Activated CD8-positive, alpha-beta memory T cell treated with anti-CD3 and anti-CD28 coated beads for 36 hours (primary cell): Measurements from ENCODE around the gene RPL18. TPM values are rescaled to one million over a fixed set of nuclear protein-coding genes. Genes with fewer than 3 reads are reported as not detected.

Experiments used
- CTCF ChIA-PET: fragments of 350-600 bp; sonication (Branson Sonifier 250); formaldehyde crosslinking; loops from one replicate; lab custom pipeline; 2021; ENCODE audit warnings: antibody characterized with exemption; lab: Charles Lee
- POLR2A ChIA-PET: fragments of 350-600 bp; sonication (Branson Sonifier 250); formaldehyde crosslinking; loops from one replicate; lab custom pipeline; 2021; ENCODE audit warnings: antibody characterized with exemption; lab: Charles Lee
- total RNA-seq, 2 experiments: library from RNA; stranded (reverse); gene quantifications; one replicate each; pipeline ENCODE4 v1.2.3, GENCODE V29; 2021

Gene RPL18
- total RNA-seq, 2 experiments from 2014 or later: 1,763 to 1,800 TPM

DNA sequence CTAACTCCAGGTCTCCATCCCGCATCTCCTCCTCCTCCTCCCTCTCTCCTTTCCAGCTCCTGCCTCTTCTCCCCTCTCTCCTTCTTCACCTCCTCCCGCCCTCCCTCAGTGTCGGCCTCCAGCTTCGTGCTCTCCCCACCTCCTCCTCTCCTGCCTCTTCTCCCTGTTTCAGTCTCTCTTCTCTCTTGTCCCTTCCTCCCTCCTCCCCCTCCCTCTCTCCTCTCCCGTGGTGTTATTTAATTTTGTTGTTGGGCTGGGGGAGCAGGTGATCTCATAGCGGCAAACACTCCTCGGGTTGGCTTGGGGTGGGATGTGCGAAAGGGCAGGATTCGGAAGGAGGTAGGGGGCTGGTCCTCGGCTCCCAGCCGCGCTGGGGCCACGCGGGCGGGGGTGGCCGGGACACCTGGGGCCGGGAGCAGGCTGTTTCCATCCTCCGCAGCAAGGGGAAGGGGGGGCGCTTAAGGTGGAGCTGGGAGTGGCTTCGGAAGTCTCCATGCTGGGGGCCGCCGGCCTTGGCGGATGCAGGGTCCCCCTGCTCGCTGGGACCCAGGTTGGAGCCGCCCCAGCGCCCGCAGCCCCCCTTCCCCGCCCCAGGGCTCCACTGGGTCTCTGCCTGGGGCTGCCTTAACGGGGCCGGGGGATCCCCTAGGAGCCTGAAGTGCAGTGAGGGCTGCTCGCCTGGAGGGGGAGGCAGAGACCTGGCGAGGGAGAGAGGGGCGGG is 27.2 kb upstream of the RPL18 start, which contains the start of gene CA11:
TSS of gene CA11 (minus strand) at position 187 of the 721 bp plus-strand sequence. CDS start 555 bp downstream, outside the sequence.
- POLR2A ChIA-PET: interaction anchor here (0.5 to 1.7 kb wide), 4 partner anchors 12 to 143 kb away, joined by 4 to 10 read pairs (median 4); no protein-coding TSS in a partner anchor
- CTCF ChIA-PET: interaction anchor here (0.9 to 1.8 kb wide), 9 partner anchors 10 to 469 kb away, joined by 3 to 12 read pairs (median 5); partner anchors contain the start of genes DBP, LIN7B and RUVBL2

DNA sequence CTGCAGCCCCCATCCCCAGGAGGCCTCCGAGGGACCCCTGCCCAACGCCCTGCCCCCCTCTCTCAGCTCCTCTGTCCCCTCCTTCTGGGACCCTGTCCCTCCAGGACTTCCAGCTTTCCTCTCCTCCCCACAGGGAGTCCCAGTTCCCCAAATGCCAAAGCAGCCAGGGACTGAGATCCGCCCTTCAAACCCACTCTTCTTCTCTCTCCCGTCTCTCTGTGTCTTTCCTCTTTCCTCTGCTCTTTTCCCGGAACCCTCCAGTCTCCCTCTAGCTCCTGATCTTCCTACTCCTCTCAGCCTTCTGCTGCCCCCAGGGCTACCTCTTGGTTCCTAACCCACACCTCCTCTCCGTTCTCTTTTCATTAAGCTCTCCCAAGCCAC is 26.6 kb upstream of the RPL18 start:
- POLR2A ChIA-PET: interaction anchor here (0.8 to 1.7 kb wide), 4 partner anchors 11 to 79 kb away, joined by 3 to 4 read pairs (median 4); no protein-coding TSS in a partner anchor
- CTCF ChIA-PET: interaction anchor here (0.6 to 1.8 kb wide), 12 partner anchors 9 to 469 kb away, joined by 3 to 12 read pairs (median 4); partner anchors contain the start of genes DBP, LIN7B and RUVBL2

GRCh38 chr19:48644839-48645619 is 26.1 kb upstream of the RPL18 start:
- CTCF ChIA-PET: interaction anchor here (0.6 to 1.8 kb wide), 10 partner anchors 9 to 349 kb away, joined by 3 to 12 read pairs (median 5); partner anchors contain the start of genes DBP and RUVBL2

GRCh38 chr19:48644355-48644754 is 25.4 kb upstream of the RPL18 start:
- POLR2A ChIA-PET: no interaction called here

More at GRCh38 chr19:48644839-48645619, 26.1 kb upstream of the RPL18 start:
- POLR2A ChIA-PET: interaction anchor here (0.8 to 1.7 kb wide), 4 partner anchors 10 to 80 kb away, joined by 3 to 4 read pairs (median 4); no protein-coding TSS in a partner anchor

GRCh38 chr19:48642862-48643261 is 23.9 kb upstream of the RPL18 start:
- ChIA-PET POLR2A (no interaction called here), CTCF (interaction anchor here (1.5 kb wide), 1 partner anchor 9 kb away, joined by 3 read pairs; no protein-coding TSS in a partner anchor)

More at GRCh38 chr19:48644355-48644754, 25.4 kb upstream of the RPL18 start:
- CTCF ChIA-PET: interaction anchor here (1.5 kb wide), 1 partner anchor 10 kb away, joined by 3 read pairs; no protein-coding TSS in a partner anchor

GRCh38 chr19:48641850-48642249 is 22.9 kb upstream of the RPL18 start:
- ChIA-PET CTCF (interaction anchor here (0.5 kb wide), 1 partner anchor 136 kb away, joined by 3 read pairs; no protein-coding TSS in a partner anchor), POLR2A (no interaction called here)

- CTCF ChIA-PET: interaction anchor here (0.7 kb wide), 1 partner anchor 196 kb away, joined by 3 read pairs; the partner anchor contains the start of gene HSD17B14
- POLR2A ChIA-PET: interaction anchor here (0.7 kb wide), 1 partner anchor 21 kb away, joined by 4 read pairs; no protein-coding TSS in a partner anchor
These were observed 20.8 kb upstream of the RPL18 start for GRCh38 chr19:48639483-48640375.

DNA sequence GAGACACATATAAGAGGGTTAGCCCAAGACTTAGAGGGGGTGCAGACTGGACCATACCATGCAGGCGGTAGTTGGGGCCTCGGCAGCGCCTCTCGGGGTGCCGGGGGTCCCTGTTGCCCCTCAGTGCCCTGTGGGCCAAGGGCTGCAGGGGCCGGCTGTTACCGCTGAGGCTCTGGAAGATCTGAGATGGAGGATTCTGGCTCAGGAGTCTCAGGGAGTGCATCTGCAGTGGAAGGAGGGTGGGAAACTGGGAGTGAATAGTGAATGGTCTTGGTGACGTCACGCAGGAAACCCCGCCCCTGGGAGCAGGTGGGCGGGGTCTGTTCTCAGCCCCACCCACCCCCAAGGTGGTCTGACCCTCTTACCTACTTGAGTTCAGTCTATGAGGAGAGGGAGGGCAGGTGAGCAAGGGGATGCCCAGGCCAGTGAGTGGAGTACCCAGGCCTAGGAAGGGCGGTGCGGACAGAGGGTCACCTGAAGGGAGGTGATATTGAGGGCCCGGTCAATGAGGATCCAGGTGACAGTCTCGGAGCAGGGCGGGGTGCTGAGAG is 19.9 kb upstream of the RPL18 start:
- ChIA-PET CTCF (no interaction called here), POLR2A (no interaction called here)

- POLR2A ChIA-PET: interaction anchor here (1.8 kb wide), 1 partner anchor 19 kb away, joined by 4 read pairs; the partner anchor contains the start of genes RPL18 and SPHK2
- CTCF ChIA-PET: interaction anchor here (0.9 kb wide), 1 partner anchor 15 kb away, joined by 5 read pairs; no protein-coding TSS in a partner anchor
These were observed 19.2 kb upstream of the RPL18 start for GRCh38 chr19:48637948-48638830.

GRCh38 chr19:48637449-48637947 is 18.5 kb upstream of the RPL18 start:
- POLR2A ChIA-PET: interaction anchor here (0.6 to 1.8 kb wide), 3 partner anchors 14 to 242 kb away, joined by 4 to 10 read pairs (median 4); partner anchors contain the start of genes RPL18 and SPHK2
- CTCF ChIA-PET: interaction anchor here (0.9 to 1.7 kb wide), 2 partner anchors 8 to 15 kb away, joined by 4 to 5 read pairs; partner anchors contain the start of gene CA11

DNA sequence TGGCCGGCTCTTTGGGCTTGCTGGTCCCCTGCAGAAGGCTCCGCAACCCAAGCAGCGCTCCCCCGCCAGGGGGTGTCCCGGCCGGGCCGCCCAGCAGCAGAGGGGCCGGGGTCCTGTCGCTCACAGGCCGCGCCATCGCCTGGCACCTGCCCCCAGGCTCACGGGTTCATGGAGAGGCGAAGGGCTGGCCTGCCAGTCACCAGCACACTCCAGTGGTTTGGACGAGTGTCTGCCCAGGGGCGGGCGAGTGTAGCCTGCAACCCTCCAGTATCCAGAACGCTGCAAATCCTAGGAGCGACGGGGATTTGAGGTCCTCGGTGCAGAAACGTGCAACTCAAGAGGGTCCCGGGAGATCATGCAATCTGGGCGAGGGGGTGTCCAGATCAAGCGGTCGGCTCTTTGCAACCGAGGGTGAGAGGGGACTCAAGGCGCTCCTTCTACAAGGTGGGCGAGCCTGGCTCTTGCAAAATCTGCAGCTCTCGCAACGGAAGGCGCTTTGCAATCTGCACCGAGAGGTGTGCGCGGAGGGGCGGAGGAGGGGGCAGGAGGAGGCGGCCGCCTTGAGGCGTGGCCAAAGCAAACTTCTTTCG is 18.0 kb upstream of the RPL18 start, which contains the start of gene DBP:
TSS of gene DBP (minus strand) at position 521 of the 590 bp plus-strand sequence. CDS start at position 136, 385 bp downstream.
- POLR2A ChIA-PET: interaction anchor here (0.6 to 1.8 kb wide), 3 partner anchors 13 to 242 kb away, joined by 4 to 10 read pairs (median 4); partner anchors contain the start of genes RPL18 and SPHK2
- CTCF ChIA-PET: interaction anchor here (0.9 to 1.7 kb wide), 2 partner anchors 9 to 14 kb away, joined by 4 to 5 read pairs; partner anchors contain the start of gene CA11

DNA sequence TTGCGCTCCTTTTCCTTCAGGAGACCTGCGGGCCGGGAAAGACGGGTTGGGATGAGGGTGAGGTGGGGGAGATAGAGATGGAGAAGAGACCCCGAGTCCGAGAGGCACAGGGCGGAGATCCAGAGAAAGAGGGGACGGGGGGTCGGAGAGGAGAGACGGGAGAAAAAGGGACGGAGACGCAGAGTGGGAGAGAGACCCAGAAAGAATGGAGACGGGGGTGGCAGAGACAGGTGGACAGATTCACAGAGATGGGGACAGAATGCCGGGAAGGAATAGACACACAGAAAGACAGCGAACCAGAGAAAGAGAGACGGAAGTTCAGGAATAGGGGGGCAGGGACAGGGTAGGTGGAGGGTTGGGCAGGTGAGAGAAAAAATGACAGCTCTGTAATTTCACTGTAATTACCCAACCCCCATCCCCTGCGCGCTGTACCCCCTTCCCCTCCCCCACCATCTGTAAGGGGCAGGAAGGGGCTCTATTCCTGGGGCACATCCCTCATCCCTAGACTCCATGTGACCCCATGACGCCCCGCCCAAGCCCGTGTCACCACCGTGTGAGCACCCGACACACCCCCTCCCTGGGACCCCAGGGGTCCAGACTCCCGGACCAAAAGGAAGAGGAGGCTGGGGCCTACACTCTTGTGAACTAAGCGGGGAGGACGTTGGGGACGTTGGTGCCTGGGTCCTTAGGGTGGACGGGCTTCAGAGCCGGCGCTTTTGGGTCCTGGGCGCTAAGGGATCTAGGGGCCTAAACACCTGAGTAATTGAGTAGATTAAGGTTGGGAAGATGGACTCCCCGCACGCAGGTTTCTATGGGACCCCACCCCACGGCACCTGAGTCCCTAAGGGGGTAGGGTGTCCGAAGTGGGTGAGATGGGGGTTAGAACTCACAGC is 17.2 kb upstream of the RPL18 start:
- CTCF ChIA-PET: interaction anchor here (1.7 kb wide), 1 partner anchor 10 kb away, joined by 4 read pairs; the partner anchor contains the start of gene CA11
- POLR2A ChIA-PET: interaction anchor here (1.4 to 1.8 kb wide), 2 partner anchors 12 to 17 kb away, joined by 4 read pairs; partner anchors contain the start of genes RPL18 and SPHK2

- CTCF ChIA-PET: interaction anchor here (1.7 to 1.8 kb wide), 2 partner anchors 10 to 11 kb away, joined by 4 to 8 read pairs; partner anchors contain the start of gene CA11
- POLR2A ChIA-PET: interaction anchor here (1.3 to 2.8 kb wide), 2 partner anchors 10 to 18 kb away, joined by 4 to 22 read pairs; partner anchors contain the start of genes CA11, RPL18 and SPHK2
These were observed 16.4 kb upstream of the RPL18 start for GRCh38 chr19:48635263-48635965.
